Cardiac fibroblast (primary cell): Measurements from ENCODE around the gene OOSP4B.
"Not testable (repeated sequence)": the region's sequence is repeated elsewhere in the genome, so short reads cannot be mapped to it uniquely, and the experiment has no call there.

ENCODE experiments used
- DNase-seq, 2 donors: peaks; one replicate each; pipeline versions ENCODE4 v3.0.0 to v3.0.0-alpha.2; 2010; ENCODE audit warnings: low read depth in 2 of 2
- H3K4me3 ChIP-seq, 2 donors: replicated peaks in 1 of 2; 1 replicate in 1 of 2; 2 replicates in 1 of 2; pipeline ENCODE4 v1.5.1; 2011; ENCODE audit warnings: low read depth in 2 of 2, low read length in 2 of 2, mild to moderate bottlenecking in 2 of 2, moderate library complexity in 1 of 2
- TF ChIP-seq, protein P1 (sequence below): IDR thresholded peaks from one replicate; pipeline ENCODE4 v1.5.1; 2011; ENCODE audit warnings: low read depth, mild to moderate bottlenecking, low read length, inconsistent platforms

Gene OOSP4B

DNA sequence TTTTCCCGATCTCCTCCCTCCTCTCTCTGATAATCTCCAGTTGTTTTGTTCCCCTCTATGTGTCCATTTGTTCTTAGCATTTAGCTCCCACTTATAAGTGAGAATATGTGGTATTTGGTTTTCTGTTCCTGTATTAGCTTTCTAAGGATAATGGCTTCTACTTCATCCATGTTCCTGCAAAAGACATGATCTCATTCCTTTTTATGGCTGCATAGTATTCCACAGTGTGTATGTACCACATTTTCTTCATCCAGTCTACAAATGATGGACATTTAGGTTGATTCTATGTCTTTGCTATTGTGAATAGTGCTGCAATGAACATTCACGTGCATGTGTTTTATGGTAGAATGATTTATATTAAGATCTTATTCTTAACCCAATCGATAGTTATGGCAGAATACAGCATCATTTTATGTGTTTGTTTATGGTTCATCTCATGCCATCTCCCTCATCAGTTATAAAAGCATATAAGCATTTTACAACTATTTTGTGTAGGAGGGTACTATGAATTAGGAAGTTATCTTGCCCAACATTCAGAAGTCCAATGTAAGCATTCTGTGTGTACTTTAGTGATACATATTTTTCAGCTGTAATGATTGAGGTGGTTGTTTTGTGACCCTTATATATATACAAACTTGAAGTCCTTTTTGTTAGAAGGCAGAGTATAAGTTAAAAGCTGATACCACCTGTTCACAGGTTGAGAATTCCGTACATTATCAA, 42.7 kb downstream of the OOSP4B start:
- DNase-seq = no peak
- no peak overlapping the region for H3K4me3 ChIP-seq
- TF ChIP-seq, protein P1, sequence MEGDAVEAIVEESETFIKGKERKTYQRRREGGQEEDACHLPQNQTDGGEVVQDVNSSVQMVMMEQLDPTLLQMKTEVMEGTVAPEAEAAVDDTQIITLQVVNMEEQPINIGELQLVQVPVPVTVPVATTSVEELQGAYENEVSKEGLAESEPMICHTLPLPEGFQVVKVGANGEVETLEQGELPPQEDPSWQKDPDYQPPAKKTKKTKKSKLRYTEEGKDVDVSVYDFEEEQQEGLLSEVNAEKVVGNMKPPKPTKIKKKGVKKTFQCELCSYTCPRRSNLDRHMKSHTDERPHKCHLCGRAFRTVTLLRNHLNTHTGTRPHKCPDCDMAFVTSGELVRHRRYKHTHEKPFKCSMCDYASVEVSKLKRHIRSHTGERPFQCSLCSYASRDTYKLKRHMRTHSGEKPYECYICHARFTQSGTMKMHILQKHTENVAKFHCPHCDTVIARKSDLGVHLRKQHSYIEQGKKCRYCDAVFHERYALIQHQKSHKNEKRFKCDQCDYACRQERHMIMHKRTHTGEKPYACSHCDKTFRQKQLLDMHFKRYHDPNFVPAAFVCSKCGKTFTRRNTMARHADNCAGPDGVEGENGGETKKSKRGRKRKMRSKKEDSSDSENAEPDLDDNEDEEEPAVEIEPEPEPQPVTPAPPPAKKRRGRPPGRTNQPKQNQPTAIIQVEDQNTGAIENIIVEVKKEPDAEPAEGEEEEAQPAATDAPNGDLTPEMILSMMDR = no peak

DNA sequence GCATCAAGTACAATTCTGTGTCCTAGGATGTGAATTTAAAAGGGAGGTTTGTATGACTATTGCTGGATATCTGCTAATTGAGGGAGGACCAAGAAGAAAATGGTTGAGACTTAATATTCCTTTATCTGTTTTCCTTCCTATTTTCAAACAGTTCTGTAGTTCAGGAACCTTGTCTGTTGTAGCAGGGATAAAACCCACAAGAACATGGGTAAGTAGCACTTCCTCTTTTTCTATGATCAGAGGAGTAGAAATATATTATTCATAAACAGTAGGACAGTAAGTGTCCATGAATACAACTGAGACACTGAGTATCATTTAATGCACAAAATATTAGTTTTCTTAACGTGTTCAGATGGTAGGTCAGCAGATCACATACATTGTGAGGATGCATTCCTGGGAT, 47.1 kb downstream of the OOSP4B start:
- no peak overlapping the region for H3K4me3 ChIP-seq
- TF ChIP-seq, protein P1 = no peak
- DNase-seq = no peak

DNA sequence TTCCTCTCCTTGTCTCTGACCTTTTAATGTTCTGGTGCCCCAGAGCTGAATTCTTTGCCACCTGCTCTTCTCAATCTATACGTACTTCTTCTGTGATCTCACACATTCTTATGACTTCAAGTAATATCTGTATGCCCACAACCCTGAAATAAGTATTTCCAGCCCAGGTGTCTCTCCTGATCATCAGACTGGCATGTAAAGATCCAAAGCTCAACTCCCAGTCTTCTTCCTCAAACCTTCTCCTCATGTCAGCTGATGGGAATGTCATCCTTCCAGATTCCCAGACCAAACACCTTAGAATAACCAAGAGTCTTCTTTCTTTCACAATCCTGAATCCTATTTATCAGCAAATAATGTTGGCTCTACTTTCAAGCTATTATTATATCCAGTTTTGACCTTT, 48.8 kb downstream of the OOSP4B start:
- TF ChIP-seq, protein P1 = no peak
- H3K4me3 ChIP-seq = no peak overlapping the region
- no peak for DNase-seq

DNA sequence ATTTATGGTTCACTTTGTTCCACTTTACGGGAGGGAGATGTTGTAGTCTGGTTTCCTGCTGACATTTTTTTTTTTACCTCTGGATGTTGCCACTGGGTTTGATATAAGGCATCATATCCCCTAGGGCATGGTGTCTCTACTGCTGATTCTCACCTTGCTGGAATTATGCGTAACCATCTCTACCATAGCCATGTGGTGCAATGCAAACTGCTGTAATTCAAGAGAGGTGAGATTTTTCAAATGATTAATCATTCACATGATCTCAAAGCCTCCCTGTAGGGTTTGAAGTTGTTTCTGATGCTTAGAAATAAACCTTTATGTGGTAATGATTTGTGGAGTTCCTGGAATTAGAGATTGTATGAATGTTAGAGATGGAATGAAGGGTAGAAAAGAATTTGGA, 52.5 kb downstream of the OOSP4B start:
- TF ChIP-seq, protein P1 = no peak
- no peak for DNase-seq
- H3K4me3 ChIP-seq = no peak overlapping the region

DNA sequence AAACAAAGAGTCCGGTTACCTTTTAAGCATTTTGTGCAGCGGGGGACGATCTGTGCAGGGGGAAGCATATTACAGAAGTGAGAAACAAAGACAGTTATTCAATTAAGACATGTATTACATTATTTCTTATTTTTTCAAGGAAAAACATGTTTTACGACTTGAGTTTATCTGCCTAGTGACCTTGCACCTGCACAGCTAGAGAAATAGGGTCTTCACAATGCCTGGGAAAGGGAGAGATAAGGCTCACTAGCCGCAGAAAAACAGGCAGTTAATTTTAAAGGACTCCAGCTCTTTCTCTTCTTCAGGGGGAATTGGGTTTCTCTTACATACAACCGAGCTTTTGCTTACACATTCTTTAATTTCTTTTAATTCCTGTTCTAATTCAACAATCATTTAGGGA, 54.7 kb downstream of the OOSP4B start:
- not testable (repeated sequence) for DNase-seq, H3K4me3 ChIP-seq

DNA sequence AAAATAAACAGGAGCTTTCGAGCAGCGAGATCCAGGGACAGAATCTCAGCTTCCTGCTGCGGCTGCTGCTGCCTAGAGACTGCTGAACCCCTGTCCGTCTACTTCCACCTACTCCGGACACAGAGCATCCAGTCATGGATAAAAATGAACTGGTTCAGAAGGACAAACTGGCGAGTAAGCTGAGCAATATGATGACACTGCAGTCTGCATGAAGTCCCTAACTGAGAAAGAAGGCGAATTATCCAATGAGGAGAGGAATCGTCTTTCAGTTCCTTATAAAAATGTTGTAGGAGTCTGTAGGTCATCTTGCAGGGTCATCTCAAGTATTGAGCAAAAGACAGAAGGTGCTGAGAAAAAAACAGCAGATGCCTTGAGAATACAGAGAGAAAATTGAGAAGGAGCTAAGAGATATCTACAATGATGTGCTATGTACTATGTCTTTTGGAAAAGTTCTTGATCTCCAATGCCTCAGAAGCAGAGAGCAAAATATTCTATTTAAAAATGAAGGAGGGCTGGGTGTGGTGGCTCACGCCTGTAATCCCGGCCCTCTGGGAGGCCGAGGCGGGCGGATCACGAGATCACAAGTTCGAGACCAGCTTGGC, 60.3 kb downstream of the OOSP4B start:
- TF ChIP-seq, protein P1 = no peak
- no peak for DNase-seq
- H3K4me3 ChIP-seq = no peak overlapping the region

DNA sequence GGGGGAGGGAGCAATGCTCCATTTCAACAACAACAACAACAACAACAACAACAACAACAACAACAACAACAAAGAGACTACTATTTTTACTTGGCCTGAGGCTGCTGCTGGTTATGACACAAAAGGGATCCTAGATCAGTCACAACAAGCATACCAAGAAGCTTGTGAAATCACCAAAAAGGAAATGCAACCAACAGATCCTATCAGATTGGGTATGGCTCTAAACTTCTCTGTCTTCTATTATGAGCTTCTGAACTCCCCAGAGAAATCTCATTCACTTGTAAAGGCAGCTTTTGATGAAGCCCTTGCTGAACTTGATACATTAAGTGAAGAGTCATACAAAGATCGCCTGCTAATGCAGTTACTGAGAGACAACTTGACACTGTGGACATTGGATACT, 61.0 kb downstream of the OOSP4B start:
- no peak overlapping the region for H3K4me3 ChIP-seq
- no peak for DNase-seq
- TF ChIP-seq, protein P1 = no peak
